ENCODE measurements around the gene MYADML2.

DNA sequence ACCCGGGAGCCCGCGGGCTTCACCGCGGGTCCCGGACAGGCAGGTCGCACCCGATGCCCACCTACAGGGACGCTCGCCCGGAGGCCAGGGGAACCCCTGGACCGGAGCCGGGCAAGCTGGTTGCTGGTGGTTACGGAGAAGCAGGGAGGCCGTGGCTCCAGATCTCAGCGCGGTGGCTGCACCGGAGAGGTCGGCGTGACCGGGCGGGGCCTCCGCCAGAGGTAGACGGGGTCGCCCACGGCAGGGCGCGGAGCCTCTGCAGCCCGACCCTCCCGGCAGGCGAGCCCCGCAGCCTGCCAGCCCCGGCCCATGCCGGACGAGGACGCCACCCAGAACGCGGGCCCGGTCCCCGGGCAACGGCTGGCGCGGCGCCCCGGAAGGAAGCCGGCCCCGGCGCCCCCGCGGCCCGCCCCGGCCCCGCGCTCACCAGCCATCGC is 36.2 kb downstream of the MYADML2 start:
- TF ChIP-seq, protein P1, sequence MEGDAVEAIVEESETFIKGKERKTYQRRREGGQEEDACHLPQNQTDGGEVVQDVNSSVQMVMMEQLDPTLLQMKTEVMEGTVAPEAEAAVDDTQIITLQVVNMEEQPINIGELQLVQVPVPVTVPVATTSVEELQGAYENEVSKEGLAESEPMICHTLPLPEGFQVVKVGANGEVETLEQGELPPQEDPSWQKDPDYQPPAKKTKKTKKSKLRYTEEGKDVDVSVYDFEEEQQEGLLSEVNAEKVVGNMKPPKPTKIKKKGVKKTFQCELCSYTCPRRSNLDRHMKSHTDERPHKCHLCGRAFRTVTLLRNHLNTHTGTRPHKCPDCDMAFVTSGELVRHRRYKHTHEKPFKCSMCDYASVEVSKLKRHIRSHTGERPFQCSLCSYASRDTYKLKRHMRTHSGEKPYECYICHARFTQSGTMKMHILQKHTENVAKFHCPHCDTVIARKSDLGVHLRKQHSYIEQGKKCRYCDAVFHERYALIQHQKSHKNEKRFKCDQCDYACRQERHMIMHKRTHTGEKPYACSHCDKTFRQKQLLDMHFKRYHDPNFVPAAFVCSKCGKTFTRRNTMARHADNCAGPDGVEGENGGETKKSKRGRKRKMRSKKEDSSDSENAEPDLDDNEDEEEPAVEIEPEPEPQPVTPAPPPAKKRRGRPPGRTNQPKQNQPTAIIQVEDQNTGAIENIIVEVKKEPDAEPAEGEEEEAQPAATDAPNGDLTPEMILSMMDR (IDR thresholded peaks at IDR 0.05) = no peak
- no peak for TF ChIP-seq POLR2A (IDR thresholded peaks at IDR 0.05)
